Measurements from ENCODE around the gene TIGD6.
"Not testable (repeated sequence)": the region's sequence is repeated elsewhere in the genome, so short reads cannot be mapped to it uniquely, and the experiment has no call there.

The TIGD6 gene

DNA sequence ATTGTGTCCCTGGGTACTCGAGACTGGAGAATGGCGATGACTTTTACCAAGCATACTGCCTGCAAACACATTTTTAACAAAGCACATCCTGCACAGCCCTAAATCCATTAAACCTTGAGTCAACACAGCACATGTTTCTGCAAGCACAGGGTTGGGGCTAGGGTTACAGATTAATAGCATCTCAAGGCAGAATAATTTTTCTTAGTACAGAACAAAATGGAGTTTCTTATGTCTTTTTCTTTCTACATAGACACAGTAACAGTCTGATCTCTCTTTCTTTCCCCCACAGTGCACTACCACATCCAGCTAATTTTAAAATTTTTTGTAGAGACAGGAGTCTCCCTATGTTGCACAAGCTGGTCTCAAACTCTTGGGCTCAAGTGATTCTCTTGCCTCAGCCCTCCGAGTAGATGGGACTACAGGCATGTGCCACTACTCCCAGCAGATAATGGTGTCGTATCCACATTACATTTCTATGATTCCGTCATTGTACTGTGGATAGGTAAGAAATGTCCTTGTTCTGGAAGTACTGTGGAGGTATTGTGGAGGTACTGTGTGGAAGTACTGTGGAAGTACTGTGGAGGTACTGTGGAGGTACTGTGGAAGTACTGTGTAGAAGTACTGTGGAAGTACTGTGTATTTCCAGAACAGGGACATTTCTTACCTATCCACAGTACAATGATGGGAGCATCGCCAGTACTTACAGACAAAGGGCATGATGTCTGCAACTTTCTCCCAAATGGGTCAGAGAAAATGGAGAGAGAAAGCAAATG is 57.1 kb downstream of the TIGD6 start:
- FAIRE-seq, result not testable (repeated sequence)

More for the DNA sequence above, 57.1 kb downstream of the TIGD6 start:
- not testable (repeated sequence) for DNase-seq (ENCODE audit: low spot score)
